Uterus (tissue), 4 donors: ENCODE data around the gene RSL24D1. TPM values are rescaled to one million over a fixed set of nuclear protein-coding genes. Genes with fewer than 3 reads are reported as not detected.

Source experiments
- DNase-seq, 2 donors: peaks; one replicate each; pipeline ENCODE4 v3.0.0-alpha.2; 2019 to 2020
- H3K27ac ChIP-seq, 2 donors: fragments of 200-600 bp; sonication (generic); 1 replicate in 1 of 2; 2 replicates in 1 of 2; pipeline ENCODE4 v1.5.1; 2016 to 2018
- H3K27me3 ChIP-seq, 2 donors: fragments of 200-600 bp; sonication (generic); one replicate each; pipeline ENCODE4 v1.5.1; 2018 to 2019; ENCODE audit warnings: control low read depth in 1 of 2
- H3K36me3 ChIP-seq, 2 donors: fragments of 200-600 bp; sonication (generic); one replicate each; pipeline ENCODE4 v1.5.1; 2019; ENCODE audit warnings: control low read depth in 1 of 2
- H3K4me1 ChIP-seq, 2 donors: fragments of 200-600 bp; sonication (generic); one replicate each; pipeline ENCODE4 v1.5.1; 2018 to 2019; ENCODE audit warnings: control low read depth in 1 of 2
- H3K4me3 ChIP-seq, 2 donors: fragments of 200-600 bp; sonication (generic); 1 replicate in 1 of 2; 2 replicates in 1 of 2; pipeline ENCODE4 v1.5.1; 2018 to 2019; ENCODE audit warnings: mild to moderate bottlenecking in 1 of 2
- H3K9me3 ChIP-seq, 2 donors: fragments of 200-600 bp; sonication (generic); one replicate each; pipeline ENCODE4 v1.5.1; 2019; ENCODE audit warnings: control low read depth in 1 of 2
- CTCF ChIP-seq, 4 experiments: fragments of 200-600 bp in 2 of 4; fragments of 450-650 bp in 2 of 4; sonication (generic) in 2 of 4; IDR thresholded peaks; one replicate each; pipeline ENCODE4 v1.5.1; 2016 to 2019; ENCODE audit warnings: antibody characterized with exemption in 4 of 4, mild to moderate bottlenecking in 2 of 4, moderate library complexity in 1 of 4
- POLR2A ChIP-seq, 2 donors: fragments of 450-650 bp; IDR thresholded peaks; one replicate each; pipeline ENCODE4 v1.6.1; 2016; ENCODE audit warnings: antibody characterized with exemption in 2 of 2, mild to moderate bottlenecking in 1 of 2, moderate library complexity in 1 of 2
- intact Hi-C: fragments of 100-400 bp; cut with DNase I; formaldehyde crosslinking; loops from one replicate; pipeline ENCODE4 v1.15.1; 2023; ENCODE audit warnings: low total_unique reads
- total RNA-seq, 4 donors: library from RNA; depleted of rRNA in 3 of 4; stranded (reverse); fragments of >200 nt in 3 of 4; gene quantifications; one replicate each; pipeline versions ENCODE4 v1.1.0 to v1.2.4, GENCODE V29; 2014 to 2023
- donor health status: DM: yes; HTN: yes; CAD: no.

RSL24D1 gene
- total RNA-seq = 100 to 1,000 TPM; 116 to 162 (median 120) TPM

DNA sequence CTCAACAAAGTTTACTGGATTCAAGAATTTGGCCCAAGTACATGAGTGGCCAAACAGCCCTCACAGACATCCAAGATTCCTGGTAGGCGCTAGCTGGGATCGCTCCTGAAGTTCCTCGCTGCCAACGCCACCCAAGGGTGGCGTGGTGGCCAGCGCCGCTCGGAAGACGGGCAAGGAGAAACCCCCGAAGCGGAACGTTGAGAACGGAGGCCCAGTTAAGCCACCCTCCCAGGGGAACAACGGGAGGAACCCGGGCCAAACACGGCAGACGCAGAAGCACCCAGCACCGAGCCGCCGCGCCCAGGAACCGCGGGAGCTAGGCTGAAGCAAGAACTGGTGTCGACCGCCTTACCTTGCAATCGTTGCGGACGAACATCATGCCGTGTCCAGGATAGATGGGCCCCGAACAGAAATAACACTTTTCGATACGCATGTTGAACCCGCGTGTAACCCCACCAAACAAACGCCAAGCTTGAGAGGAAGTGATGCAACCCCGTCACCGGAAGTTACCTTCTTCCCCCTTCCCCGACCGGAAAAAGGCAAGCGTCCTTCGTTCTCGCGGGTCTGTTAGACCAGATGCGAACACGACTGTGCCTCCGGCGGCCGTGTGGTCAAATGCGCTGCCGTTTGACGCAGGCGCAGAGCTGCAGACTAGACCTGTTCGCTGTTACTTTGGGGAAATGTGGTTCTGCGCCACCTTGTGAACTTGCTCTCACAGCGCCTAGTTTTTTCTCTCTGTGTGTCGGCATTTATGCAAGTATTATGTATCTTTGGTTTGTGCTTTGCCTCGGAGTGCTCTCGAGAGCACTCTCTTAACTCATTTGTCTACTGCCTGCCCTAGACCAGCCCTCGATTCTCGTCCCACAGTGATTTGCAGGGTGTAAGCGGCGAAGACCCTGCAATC, at the start of gene RSL24D1:
TSS of gene RSL24D1 (minus strand) at position 484 of the 904 bp plus-strand sequence. CDS start at position 433, 51 bp downstream.
- Histone ChIP-seq H3K36me3 (no peaks in the 10 kb centered on the region), H3K27me3 (no peaks in the 10 kb centered on the region), H3K27ac (peak within 1 kb of the TSS; percentile 91 to 93), H3K4me3 (peak within 1 kb of the TSS; percentile 86 to 87), H3K4me1 (peaks cover 0 to 6% of the 10 kb centered on the region in 2 donors), H3K9me3 (no peaks in the 10 kb centered on the region)
- intact Hi-C loops = no loop called here
- TF ChIP-seq POLR2A (IDR thresholded peaks at IDR 0.05) = peak; percentile 78 to 83
- TF ChIP-seq CTCF (IDR thresholded peaks at IDR 0.05) = peak; percentile 43 to 56 (median 48)
- DNase-seq = peak; percentile 95 to 97

GRCh38 chr15:55245059-55245458, 48.3 kb upstream of the RSL24D1 start:
- H3K4me3 ChIP-seq = no peak overlapping the region
- no peaks in the 10 kb centered on the region for H3K27me3 ChIP-seq
- intact Hi-C loops = no loop called here
- H3K9me3 ChIP-seq = no peaks in the 10 kb centered on the region
- no peak for DNase-seq
- H3K4me1 ChIP-seq = no peaks in the 10 kb centered on the region
- TF ChIP-seq CTCF (IDR thresholded peaks at IDR 0.05) (no peak), POLR2A (IDR thresholded peaks at IDR 0.05) (no peak)
- H3K27ac ChIP-seq = no peak overlapping the region
- no peaks in the 10 kb centered on the region for H3K36me3 ChIP-seq

DNA sequence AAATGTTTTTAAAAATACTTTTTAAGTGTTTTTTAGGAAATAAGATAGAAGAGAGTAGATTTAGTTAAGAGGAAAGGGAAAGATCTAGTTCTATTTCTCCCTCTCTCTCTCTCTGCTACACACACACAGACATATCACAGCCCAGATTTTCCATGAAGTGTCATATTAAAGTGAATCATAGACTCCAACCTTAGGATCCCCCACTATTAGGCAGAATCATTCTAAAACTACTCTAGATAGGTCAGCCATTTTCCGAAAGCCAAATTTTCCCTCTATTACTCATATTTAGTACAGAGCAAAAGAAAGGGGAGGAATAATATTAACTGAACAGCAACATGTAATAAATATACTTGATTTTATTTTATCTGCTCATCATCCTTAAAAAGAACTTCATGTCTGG, 45.1 kb upstream of the RSL24D1 start:
- Histone ChIP-seq H3K36me3 (no peaks in the 10 kb centered on the region), H3K27me3 (no peaks in the 10 kb centered on the region), H3K9me3 (no peaks in the 10 kb centered on the region), H3K27ac (no peak overlapping the region), H3K4me3 (no peak overlapping the region), H3K4me1 (no peaks in the 10 kb centered on the region)
- DNase-seq = no peak
- intact Hi-C loops = no loop called here
- TF ChIP-seq POLR2A (IDR thresholded peaks at IDR 0.05) = no peak
- TF ChIP-seq CTCF (IDR thresholded peaks at IDR 0.05) = no peak

GRCh38 chr15:55241186-55241585, 44.4 kb upstream of the RSL24D1 start:
- TF ChIP-seq POLR2A (IDR thresholded peaks at IDR 0.05) = no peak
- no peak for TF ChIP-seq CTCF (IDR thresholded peaks at IDR 0.05)
- Histone ChIP-seq H3K27ac (no peak overlapping the region), H3K4me1 (no peaks in the 10 kb centered on the region), H3K4me3 (no peak overlapping the region), H3K27me3 (no peaks in the 10 kb centered on the region), H3K36me3 (no peaks in the 10 kb centered on the region), H3K9me3 (no peaks in the 10 kb centered on the region)
- intact Hi-C loops = no loop called here
- DNase-seq = no peak

- intact Hi-C loops = no loop called here
- no peak overlapping the region for H3K4me3 ChIP-seq
- no peaks in the 10 kb centered on the region for H3K36me3 ChIP-seq
- no peak for DNase-seq
- TF ChIP-seq CTCF (IDR thresholded peaks at IDR 0.05) (no peak), POLR2A (IDR thresholded peaks at IDR 0.05) (no peak)
- no peaks in the 10 kb centered on the region for H3K4me1 ChIP-seq
- no peak overlapping the region for H3K27ac ChIP-seq
- no peaks in the 10 kb centered on the region for H3K27me3 ChIP-seq
- H3K9me3 ChIP-seq = no peaks in the 10 kb centered on the region
Observed at GRCh38 chr15:55240125-55240760, 43.5 kb upstream of the RSL24D1 start.
